GM18909 (cell line): ENCODE measurements around the gene RERE.
"Not testable (repeated sequence)": the region's sequence is repeated elsewhere in the genome, so short reads cannot be mapped to it uniquely, and the experiment has no call there.

Source experiments
- ATAC-seq: cut with Tn5 transposase; IDR thresholded peaks from one replicate; pipeline ENCODE4 v1.9.1; 2021; ENCODE audit warnings: mild to moderate bottlenecking; ENCODE audit not compliant: unreplicated experiment, poor library complexity

RERE gene

DNA sequence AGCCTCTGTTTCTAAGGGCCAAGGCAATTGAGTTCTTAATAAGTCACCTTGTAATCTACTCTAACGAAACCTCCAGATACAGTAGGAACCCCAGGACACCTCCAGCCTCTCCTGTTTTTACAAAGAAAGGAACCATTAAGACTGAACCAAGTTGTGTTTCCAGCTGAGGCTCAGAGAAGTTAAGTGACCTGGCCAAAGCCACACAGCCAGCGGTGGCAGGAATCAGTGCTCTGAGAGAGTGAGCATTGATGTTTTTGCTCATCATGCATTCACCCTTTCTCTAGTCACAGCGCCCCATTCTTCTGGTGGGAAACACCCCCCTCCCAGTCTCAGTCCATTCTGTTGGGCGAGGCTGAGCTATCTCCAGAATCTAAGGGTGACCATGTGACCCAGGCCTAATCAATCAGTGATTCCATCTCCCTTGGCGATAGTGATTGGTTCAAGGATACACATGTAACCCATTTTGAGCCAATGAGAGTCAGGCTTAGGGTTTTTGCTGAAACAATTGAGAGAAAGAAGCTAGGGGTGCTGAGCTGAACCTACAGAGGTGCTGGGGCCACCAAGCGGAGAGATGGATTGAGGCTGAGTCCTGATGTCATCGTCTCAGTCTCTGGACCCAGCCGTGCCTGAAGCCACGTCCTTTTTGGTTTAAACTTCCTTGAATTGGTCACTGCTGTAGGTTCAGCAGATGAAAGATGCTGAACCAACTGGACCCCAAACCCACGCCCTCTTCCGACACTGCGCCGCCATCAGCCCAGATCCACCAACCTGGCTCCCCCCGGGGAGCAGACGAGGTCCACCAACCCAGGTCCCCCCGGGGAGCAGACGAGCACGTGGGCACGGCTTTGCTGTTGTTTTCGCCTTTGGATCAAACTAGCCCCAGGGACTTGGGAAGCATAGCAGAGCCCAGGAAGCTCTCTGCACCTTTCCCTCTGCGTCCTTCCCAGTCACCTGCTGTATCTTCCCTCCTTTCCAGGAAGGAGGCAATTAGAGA lies 28.0 kb upstream of the RERE start:
- no peak for ATAC-seq

DNA sequence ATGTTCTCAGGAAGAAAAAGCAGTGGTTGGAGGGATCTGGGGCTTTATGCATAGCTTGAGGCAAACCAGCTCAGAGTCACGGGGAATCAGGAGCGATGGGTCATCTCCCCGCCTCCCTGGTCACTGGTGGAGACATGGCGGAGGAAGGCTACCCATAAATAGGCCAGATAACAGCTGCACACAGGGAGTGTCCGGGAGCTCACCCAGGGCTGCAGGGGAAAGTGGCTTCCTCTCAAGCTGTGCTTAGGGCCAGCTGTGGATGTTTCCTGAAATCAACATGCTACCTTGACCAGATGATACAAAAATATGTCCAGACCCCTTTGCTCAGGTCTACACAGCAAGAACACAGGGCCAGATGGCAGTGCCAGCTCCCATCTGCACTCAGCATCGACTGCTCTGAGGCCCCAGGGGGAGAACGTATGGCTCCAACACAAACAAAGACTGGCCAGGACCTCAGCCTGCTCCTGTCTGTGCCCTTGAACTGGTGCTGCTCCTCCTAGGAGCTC lies 27.1 kb upstream of the RERE start:
- ATAC-seq, result no peak

GRCh38 chr1:8841395-8841794 lies 24.0 kb upstream of the RERE start:
- ATAC-seq, result no peak

GRCh38 chr1:8839990-8840389 lies 22.6 kb upstream of the RERE start:
- ATAC-seq, result no peak

DNA sequence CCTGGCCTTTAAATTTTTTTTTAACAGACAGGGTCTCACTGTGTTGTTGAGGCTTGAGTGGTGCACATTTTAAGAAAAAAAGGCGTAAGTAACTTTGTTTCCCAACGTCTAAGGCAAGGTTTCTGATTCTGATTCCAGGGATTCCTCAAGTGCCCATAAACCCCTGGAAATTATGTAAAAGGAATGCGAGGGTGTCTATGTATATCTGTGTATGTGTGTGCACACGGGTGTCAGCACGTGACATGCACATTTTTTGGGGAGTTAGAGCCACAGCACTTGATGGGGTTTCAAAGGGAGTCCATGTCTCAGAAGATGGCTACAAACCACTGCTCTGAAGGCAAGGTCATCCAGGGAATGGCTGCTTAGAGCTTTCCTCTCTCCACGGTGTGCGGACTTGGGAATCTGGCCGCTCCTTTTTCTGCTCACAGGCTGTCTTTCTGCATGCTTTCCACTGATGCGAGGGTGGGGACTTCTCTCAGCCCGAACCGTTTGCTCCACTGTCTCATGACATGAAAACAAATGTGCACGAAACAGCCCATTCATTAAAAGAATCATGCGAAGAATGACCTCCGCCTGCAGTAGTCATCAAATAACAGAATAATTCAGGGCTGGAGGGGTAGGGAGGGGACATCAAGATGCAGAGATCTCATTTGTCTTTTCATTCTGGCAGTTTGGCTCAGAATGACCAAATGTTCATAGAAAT lies 18.7 kb upstream of the RERE start:
- ATAC-seq, result no peak

- no peak for ATAC-seq
Measured at GRCh38 chr1:8831340-8831739, 13.9 kb upstream of the RERE start.

- not testable (repeated sequence) for ATAC-seq
Measured at GRCh38 chr1:8830732-8831131, 13.3 kb upstream of the RERE start.

GRCh38 chr1:8825985-8826481 lies 8.6 kb upstream of the RERE start:
- ATAC-seq, result no peak

DNA sequence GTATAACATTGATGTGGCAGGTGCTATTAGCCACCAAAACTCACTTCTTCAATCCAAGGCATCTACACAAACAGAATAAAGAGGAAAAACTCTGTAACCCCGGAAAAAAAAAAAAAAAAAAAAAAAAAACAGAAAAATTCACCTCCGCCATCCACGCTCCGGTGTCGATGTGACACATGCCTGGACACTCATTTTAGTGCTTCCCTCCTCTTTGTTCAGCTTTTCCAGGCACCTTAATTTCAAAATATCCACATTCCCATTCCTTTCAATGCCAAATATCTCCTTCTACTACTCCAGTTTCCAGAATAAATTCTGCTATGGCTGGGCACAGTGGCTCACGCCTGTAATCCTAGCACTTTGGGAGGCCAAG lies 5.8 kb upstream of the RERE start:
- no peak for ATAC-seq

- no peak for ATAC-seq
Measured at GRCh38 chr1:8822373-8823294, 5.2 kb upstream of the RERE start.

DNA sequence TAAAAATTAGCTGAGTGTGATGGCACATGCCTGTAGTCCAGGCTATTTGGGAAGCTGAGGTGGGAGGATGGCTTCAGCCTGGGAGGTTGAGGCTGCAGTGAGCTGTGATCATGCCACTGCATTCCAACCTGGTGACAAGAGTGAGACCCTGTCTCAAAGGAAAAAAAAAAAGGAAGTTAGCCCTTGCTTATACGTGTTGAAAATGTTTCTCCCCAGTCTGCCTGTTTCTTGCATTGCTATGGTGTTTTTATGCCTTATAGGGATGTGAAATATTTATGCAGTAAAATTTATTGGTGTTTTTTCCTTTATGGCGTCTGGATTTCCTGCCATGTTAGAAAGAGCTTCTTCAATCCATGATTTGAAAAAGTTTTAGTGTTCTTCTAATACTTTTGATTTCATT lies 3.6 kb upstream of the RERE start:
- ATAC-seq, result no peak

GRCh38 chr1:8818789-8819188 lies 1.3 kb upstream of the RERE start:
- ATAC-seq, result not testable (repeated sequence)

DNA sequence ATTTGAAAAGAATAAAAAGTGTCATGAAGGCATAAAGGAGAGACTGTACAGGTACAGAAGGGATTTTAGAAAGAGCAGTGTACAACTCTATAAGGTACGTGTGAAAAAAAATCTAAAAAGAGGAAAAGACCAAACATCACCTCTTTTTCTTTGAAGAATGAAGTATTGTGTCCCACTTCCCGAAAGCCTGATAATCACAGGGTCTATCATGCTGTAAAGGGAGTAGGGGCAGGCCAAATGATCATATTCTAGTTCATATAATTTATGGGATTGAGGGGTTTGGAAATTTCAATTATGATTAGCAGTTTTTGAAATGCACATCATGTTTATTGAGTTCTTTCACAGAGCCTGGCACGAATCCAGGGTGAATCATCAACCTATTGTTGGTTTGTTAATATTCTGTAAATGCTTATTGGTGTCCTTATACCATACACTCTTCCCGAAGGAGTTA lies 910 bp upstream of the RERE start:
- ATAC-seq, result no peak

DNA sequence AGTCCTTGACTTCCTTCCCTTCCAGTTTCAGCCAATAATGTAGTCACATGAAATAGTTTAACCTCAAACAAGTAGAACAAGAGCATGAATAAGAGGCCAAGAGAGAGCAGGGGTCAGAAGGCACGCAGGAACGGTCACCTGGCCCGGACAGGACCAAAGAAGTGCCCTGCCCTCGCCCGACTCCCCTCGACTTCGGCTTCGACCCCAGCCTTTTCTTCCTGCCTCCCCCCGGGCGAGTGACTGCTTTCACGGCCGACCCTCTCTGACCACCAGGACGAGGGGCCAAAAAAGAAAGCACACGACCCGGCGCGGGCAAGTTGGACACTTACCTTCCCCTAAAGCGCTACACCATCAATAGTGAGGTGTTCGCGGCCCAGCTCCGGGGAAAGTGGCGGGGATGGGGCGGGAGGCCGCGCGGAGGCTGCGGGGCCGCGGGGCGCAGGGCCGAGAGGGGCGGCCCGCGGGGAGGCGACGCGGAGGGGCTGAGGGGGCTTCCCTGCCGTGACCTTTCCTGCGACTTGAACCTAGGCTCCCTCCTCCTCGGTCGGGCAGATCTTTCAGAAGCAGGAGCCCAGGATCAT lies 519 bp downstream of the RERE start:
- ATAC-seq, result no peak

DNA sequence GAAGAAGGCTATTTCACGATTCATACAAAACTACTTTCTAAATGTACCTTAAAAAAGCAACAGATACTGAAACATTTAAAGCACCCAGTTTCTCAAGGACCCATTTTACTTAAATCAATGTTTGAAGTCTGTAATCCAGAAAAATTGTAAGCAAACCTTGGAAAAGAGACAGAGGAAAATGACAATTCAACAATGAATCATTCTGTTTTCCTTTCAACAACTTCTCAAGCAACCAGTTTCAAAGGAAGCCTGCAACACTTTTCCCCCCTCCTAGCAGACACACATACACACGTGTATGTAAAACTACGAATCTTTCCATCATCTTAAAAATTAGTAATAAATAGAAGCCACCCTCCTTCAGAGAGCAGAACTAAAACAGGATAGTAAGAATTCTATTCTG lies 1.2 kb downstream of the RERE start:
- ATAC-seq, result no peak

- ATAC-seq, result no peak
Measured at GRCh38 chr1:8815582-8816151, 1.8 kb downstream of the RERE start.

DNA sequence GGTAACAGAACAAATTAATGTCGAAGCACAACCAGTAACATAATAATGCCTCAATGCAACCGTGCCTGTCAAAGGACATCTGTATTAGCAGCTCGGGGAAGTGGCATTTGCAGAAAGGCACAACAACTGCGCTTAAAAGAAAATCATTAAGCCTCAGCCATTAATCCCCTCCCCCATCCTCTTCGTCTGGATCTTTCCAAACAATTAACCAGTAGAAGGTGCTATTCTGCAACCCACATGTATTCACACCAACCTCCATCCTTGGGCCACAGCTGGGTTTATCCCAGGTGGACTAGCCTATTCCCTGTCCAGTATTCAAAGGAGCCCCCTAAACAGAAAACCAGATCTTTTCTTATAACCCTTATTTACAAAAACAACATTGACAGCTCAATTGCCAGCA lies 2.6 kb downstream of the RERE start:
- no peak for ATAC-seq

GRCh38 chr1:8813991-8814390 lies 3.4 kb downstream of the RERE start:
- no peak for ATAC-seq

GRCh38 chr1:8813016-8813763 lies 4.2 kb downstream of the RERE start:
- no peak for ATAC-seq
